SK-N-MC (cell line): ENCODE measurements around the gene REM1.
A peak's percentile ranks its signal among the peaks of the same experiment; 100 is the strongest.
"Not testable (repeated sequence)": the region's sequence is repeated elsewhere in the genome, so short reads cannot be mapped to it uniquely, and the experiment has no call there.

Experiments used
- DNase-seq: peaks from one replicate; pipeline ENCODE4 v3.0.0-alpha.2; 2011; ENCODE audit warnings: low read depth, low spot score
- H3K27ac ChIP-seq: fragments of 200-600 bp; sonication (generic); 2 replicates; pipeline ENCODE4 v1.5.1; 2016; ENCODE audit warnings: mixed run types
- H3K36me3 ChIP-seq: fragments of 200-600 bp; sonication (generic); 2 replicates; pipeline ENCODE4 v1.6.1; 2017; ENCODE audit warnings: antibody characterized with exemption, low read length, mixed read lengths; ENCODE audit not compliant: insufficient read depth
- H3K4me3 ChIP-seq: fragments of 200-600 bp; sonication (generic); 2 replicates; pipeline ENCODE4 v1.5.1; 2016
- H3K9ac ChIP-seq: fragments of 200-600 bp; sonication (generic); 2 replicates; pipeline ENCODE4 v1.8.0; 2017; ENCODE audit warnings: mixed run types, mixed read lengths; ENCODE audit not compliant: insufficient read length
- H3K9me3 ChIP-seq: fragments of 200-600 bp; sonication (generic); 2 replicates; pipeline ENCODE4 v1.6.1; 2017; ENCODE audit warnings: low read depth, mild to moderate bottlenecking, antibody characterized with exemption, low read length, moderate library complexity, mixed read lengths
- EZH2 ChIP-seq: fragments of 200-600 bp; sonication (generic); IDR thresholded peaks from one replicate; pipeline ENCODE4 v1.6.1; 2017; ENCODE audit warnings: antibody characterized with exemption
- FOXP2 ChIP-seq: optimal IDR thresholded peaks from 2 replicates; pipeline ENCODE3; 2011; ENCODE audit warnings: mild to moderate bottlenecking, moderate library complexity; ENCODE audit not compliant: insufficient read depth; ENCODE audit errors: extremely low read length, control extremely low read depth
- POLR2AphosphoS5 ChIP-seq: IDR thresholded peaks from 2 replicates; pipeline ENCODE4 v1.6.1; 2012; ENCODE audit warnings: mild to moderate bottlenecking, low read depth, low read length, borderline replicate concordance

Gene REM1

GRCh38 chr20:31474758-31475427 lies at the start of gene REM1, which contains the start of gene DEFB124:
Gene REM1 (plus strand): TSS chr20:31475288. CDS start chr20:31476446, 1,158 bp downstream.
Gene DEFB124 (minus strand): TSS chr20:31475127. CDS start chr20:31473013, 2,114 bp downstream.
- Histone ChIP-seq H3K9me3 (no peaks in the 10 kb centered on the region), H3K4me3 (no peak within 1 kb of the TSS), H3K27ac (no peak within 1 kb of the TSS), H3K36me3 (no peaks in the 10 kb centered on the region), H3K9ac (no peak within 1 kb of the TSS)
- no peak for DNase-seq
- TF ChIP-seq EZH2, result no peak
- no peak for TF ChIP-seq FOXP2
- no peak for TF ChIP-seq POLR2AphosphoS5

- no peak for TF ChIP-seq FOXP2
- no peak for TF ChIP-seq EZH2
- no peak for TF ChIP-seq POLR2AphosphoS5
- H3K9ac ChIP-seq, result no peak overlapping the region
- no peaks in the 10 kb centered on the region for H3K36me3 ChIP-seq
- no peak overlapping the region for H3K4me3 ChIP-seq
- H3K27ac ChIP-seq, result no peak overlapping the region
- H3K9me3 ChIP-seq, result no peaks in the 10 kb centered on the region
- no peak for DNase-seq
Measured at GRCh38 chr20:31425797-31426196, 49.3 kb upstream of the REM1 start.

- not testable (repeated sequence) for H3K36me3 ChIP-seq, H3K9ac ChIP-seq, DNase-seq, H3K4me3 ChIP-seq, H3K27ac ChIP-seq, H3K9me3 ChIP-seq
Measured at GRCh38 chr20:31426891-31427551, 48.1 kb upstream of the REM1 start.

- H3K4me3 ChIP-seq, H3K27ac ChIP-seq, H3K9ac ChIP-seq, H3K9me3 ChIP-seq, DNase-seq, H3K36me3 ChIP-seq: not testable (repeated sequence)
Measured at GRCh38 chr20:31427576-31427975, 47.5 kb upstream of the REM1 start.

- H3K36me3 ChIP-seq, result no peaks in the 10 kb centered on the region
Measured at GRCh38 chr20:31430568-31431115, 44.4 kb upstream of the REM1 start.

GRCh38 chr20:31440012-31440659 lies 35.0 kb upstream of the REM1 start, which contains the start of gene DEFB123:
Gene DEFB123 (plus strand): TSS chr20:31440632. CDS start chr20:31440699, 67 bp downstream.
- no peaks in the 10 kb centered on the region for H3K36me3 ChIP-seq
- no peaks in the 10 kb centered on the region for H3K9me3 ChIP-seq
- no peak within 1 kb of the TSS for H3K4me3 ChIP-seq
- no peak for DNase-seq
- H3K27ac ChIP-seq, result no peak within 1 kb of the TSS
- no peak within 1 kb of the TSS for H3K9ac ChIP-seq
- no peak for TF ChIP-seq EZH2
- TF ChIP-seq POLR2AphosphoS5, result no peak
- TF ChIP-seq FOXP2, result no peak

More at GRCh38 chr20:31430568-31431115, 44.4 kb upstream of the REM1 start:
- no peak for TF ChIP-seq EZH2
- TF ChIP-seq POLR2AphosphoS5, result no peak
- TF ChIP-seq FOXP2, result no peak
- DNase-seq, result peak; percentile 68
- no peaks in the 10 kb centered on the region for H3K9me3 ChIP-seq
- H3K4me3 ChIP-seq, result peak overlapping the region; percentile 41
- H3K9ac ChIP-seq, result no peak overlapping the region
- H3K27ac ChIP-seq, result peak overlapping the region; percentile 80

GRCh38 chr20:31446084-31446819 lies 28.8 kb upstream of the REM1 start:
- no peak for TF ChIP-seq EZH2
- no peak for TF ChIP-seq POLR2AphosphoS5
- no peak for TF ChIP-seq FOXP2
- no peaks in the 10 kb centered on the region for H3K36me3 ChIP-seq
- DNase-seq, result no peak
- H3K9ac ChIP-seq, result no peak overlapping the region
- H3K4me3 ChIP-seq, result no peak overlapping the region
- H3K9me3 ChIP-seq, result no peaks in the 10 kb centered on the region
- H3K27ac ChIP-seq, result no peak overlapping the region
